Keratinocyte (primary cell): ENCODE measurements around the gene DAPK1.

ENCODE experiments used
- EZH2 ChIP-seq: IDR thresholded peaks from one replicate; pipeline ENCODE4 v1.6.1; 2012; ENCODE audit warnings: inconsistent platforms, mild to moderate bottlenecking, low read length, moderate library complexity
- TF ChIP-seq, protein P1 (sequence below), 3 experiments: IDR thresholded peaks in 1 of 3; conservative IDR thresholded peaks in 1 of 3; optimal IDR thresholded peaks in 1 of 3; 2 replicates in 2 of 3; 3 replicates in 1 of 3; pipeline versions ENCODE3 to v1.5.1; 2011; ENCODE audit warnings: low read length in 3 of 3, mild to moderate bottlenecking in 3 of 3, moderate library complexity in 2 of 3, control low read depth in 1 of 3, inconsistent platforms in 1 of 3; ENCODE audit not compliant: insufficient read depth in 2 of 3; ENCODE audit errors: extremely low read depth in 1 of 3

GRCh38 chr9:87748881-87749280, 251.2 kb downstream of the DAPK1 start:
- TF ChIP-seq, protein P1, sequence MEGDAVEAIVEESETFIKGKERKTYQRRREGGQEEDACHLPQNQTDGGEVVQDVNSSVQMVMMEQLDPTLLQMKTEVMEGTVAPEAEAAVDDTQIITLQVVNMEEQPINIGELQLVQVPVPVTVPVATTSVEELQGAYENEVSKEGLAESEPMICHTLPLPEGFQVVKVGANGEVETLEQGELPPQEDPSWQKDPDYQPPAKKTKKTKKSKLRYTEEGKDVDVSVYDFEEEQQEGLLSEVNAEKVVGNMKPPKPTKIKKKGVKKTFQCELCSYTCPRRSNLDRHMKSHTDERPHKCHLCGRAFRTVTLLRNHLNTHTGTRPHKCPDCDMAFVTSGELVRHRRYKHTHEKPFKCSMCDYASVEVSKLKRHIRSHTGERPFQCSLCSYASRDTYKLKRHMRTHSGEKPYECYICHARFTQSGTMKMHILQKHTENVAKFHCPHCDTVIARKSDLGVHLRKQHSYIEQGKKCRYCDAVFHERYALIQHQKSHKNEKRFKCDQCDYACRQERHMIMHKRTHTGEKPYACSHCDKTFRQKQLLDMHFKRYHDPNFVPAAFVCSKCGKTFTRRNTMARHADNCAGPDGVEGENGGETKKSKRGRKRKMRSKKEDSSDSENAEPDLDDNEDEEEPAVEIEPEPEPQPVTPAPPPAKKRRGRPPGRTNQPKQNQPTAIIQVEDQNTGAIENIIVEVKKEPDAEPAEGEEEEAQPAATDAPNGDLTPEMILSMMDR (optimal IDR thresholded peaks at IDR 0.05 in 1 of 3, IDR thresholded peaks at IDR 0.05 in 1 of 3, conservative IDR thresholded peaks at IDR 0.05 in 1 of 3; ENCODE audit: extremely low read depth in 1 of 3, insufficient read depth in 2 of 3, low read length in 3 of 3), result no peak
- TF ChIP-seq EZH2, result no peak
